GM12873 (cell line): ENCODE results near the gene MAP2K5.

Experiments used
- TF ChIP-seq, protein P1 (sequence below): IDR thresholded peaks from 2 replicates; pipeline ENCODE4 v1.5.1; 2012; ENCODE audit warnings: low read depth, mild to moderate bottlenecking, moderate library complexity, low read length, control low read depth; ENCODE audit not compliant: insufficient read depth; ENCODE audit errors: missing control alignments

MAP2K5 gene

DNA sequence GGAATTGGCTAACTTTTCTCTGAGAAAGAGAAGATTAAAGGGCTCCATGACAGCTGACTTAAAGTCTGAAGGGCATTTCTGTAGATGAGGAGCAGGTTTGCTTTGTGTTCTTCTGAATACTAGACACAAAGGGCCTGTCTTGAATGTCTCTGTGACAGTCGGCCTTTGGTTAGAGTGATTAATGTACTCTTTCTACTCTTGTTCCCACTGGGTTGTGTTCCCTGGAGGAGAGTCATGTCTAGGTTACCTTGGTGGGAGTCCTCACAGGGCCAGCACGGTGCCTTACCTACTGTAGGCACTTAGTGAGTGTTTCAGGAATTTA is 66.1 kb downstream of the MAP2K5 start:
- TF ChIP-seq, protein P1, sequence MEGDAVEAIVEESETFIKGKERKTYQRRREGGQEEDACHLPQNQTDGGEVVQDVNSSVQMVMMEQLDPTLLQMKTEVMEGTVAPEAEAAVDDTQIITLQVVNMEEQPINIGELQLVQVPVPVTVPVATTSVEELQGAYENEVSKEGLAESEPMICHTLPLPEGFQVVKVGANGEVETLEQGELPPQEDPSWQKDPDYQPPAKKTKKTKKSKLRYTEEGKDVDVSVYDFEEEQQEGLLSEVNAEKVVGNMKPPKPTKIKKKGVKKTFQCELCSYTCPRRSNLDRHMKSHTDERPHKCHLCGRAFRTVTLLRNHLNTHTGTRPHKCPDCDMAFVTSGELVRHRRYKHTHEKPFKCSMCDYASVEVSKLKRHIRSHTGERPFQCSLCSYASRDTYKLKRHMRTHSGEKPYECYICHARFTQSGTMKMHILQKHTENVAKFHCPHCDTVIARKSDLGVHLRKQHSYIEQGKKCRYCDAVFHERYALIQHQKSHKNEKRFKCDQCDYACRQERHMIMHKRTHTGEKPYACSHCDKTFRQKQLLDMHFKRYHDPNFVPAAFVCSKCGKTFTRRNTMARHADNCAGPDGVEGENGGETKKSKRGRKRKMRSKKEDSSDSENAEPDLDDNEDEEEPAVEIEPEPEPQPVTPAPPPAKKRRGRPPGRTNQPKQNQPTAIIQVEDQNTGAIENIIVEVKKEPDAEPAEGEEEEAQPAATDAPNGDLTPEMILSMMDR = no peak

DNA sequence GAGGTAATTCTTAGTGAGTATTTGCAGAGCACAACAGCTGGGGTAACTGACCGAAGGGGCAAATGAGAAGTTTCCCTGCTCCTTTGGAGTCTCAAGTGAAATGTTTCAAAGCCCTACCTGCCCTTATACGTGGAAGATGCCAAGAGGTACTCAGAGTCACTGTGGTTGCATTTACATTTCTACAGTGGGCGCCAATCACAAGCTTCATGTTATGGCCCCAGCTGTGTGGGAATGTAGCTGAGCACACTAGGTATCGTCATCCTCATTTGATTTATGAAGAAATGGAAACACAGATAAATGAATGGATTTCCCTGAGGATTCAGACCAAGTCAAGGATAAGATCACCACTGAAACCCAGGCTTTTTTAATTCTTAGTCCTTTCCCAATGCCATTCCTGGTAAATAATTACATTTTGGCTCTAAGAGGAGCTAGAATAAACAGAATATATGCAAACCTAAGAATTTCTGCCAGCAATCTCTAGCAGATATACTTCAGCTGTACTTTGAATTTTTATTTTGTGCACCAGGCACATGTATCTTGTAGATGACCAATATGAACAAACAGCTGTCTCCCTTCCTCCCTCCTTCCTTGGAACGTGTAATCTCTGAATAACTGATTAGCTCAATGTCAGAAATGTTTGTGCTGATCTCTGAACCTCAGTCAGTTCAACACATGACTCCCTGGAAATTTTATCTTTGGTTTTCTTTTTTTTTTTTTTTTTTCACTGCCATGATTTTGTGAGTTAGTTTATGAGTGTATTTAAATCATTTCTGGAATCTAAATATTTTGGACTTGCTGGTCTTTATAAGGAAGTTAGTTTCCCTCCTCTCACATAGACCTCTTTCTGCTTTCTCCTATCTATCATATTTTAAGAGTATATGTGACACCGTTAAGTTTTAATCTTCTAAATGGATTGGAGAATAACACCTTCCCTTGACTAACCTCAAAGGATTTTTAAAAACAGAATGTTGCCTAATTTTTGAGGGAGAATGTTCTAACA is 69.2 kb downstream of the MAP2K5 start:
- TF ChIP-seq, protein P1 = no peak

- TF ChIP-seq, protein P1 = no peak
Measured at GRCh38 chr15:67613211-67613610, 70.7 kb downstream of the MAP2K5 start.

DNA sequence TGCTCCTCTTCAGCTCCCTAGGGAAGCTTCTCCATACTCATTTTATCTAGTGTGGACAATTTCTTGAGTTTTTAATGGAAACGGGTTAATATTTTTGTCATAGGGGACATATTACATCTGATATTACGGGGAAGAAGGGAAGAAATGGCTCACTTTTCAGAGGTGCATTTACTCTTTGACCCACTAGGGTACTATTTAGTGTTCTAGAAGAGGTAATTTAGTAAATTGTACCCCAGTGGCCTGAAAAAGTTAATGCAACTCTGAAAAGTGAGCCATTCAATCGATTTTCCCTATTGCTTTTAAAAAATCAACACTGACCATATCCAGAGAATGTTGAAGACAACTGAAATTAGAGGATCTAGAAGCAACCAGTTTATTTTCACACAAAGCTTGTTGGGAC is 71.2 kb downstream of the MAP2K5 start:
- TF ChIP-seq, protein P1 = peak; percentile 34

GRCh38 chr15:67618297-67618696 is 75.8 kb downstream of the MAP2K5 start:
- TF ChIP-seq, protein P1 = no peak

DNA sequence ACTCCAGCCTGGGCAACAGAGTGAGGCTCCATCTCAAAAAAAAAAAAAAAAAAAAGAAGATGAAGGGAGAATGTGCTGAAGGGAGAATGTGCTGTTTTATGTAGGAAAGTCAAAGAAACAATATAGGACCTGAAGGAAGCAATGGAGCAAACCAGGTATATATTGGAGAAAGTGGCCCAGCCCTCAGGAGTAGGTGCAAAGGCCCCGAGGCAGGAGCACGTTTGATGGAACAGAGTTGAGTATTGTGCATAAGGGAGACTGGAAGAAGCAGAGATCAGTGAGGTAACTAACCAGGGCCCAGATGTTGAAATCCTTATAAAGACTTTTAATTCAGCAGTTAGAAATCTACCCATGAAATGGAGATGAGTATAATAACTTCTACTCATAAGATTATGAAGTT is 79.6 kb downstream of the MAP2K5 start:
- TF ChIP-seq, protein P1 = no peak

DNA sequence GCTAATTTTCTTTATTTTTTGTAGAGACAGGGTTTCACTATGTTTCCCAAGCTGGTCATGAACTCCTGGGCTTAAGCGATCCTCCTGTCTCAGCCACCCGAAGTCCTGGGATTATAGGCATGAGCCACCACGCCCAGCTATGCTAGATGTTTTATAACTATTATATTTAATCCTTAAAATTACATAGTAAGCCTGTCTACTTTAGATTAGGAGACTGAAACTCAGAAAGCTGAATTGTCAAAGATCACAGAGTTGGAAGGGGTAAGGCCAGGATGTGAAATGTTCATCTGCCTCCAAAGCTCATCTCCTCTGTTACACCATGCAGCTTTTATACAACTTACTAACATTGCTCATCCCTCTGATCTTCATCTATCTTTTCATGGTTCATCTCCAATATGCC is 89.8 kb downstream of the MAP2K5 start:
- TF ChIP-seq, protein P1 = no peak
